K562 (cell line): ENCODE results near the gene DST.

Source experiments
- BCL6 ChIP-seq: fragments of 250-450 bp; sonication (Bioruptor Pico); IDR thresholded peaks from 2 replicates; pipeline ENCODE4 v1.4.0; 2020
- CBX2 ChIP-seq: fragments of 200-600 bp; sonication (generic); IDR thresholded peaks from one replicate; pipeline ENCODE4 v1.6.1; 2012; ENCODE audit warnings: mild to moderate bottlenecking, low read length, inconsistent platforms; ENCODE audit not compliant: insufficient read depth, poor library complexity, severe bottlenecking
- CTCF ChIP-seq, 3 experiments: IDR thresholded peaks in 2 of 3; conservative IDR thresholded peaks in 1 of 3; 2 replicates each; pipeline ENCODE4 v1.5.1; 2011 to 2012; ENCODE audit warnings: low read length in 3 of 3, mild to moderate bottlenecking in 3 of 3, control low read depth in 2 of 3, improper control_type of control experiment in 1 of 3, inconsistent platforms in 1 of 3, low read depth in 1 of 3, mixed read lengths in 1 of 3, moderate library complexity in 1 of 3; ENCODE audit not compliant: insufficient read depth in 2 of 3
- RBM15 ChIP-seq: fragments of 200-400 bp; formaldehyde crosslinking; IDR thresholded peaks from 2 replicates; pipeline ENCODE4 v1.6.1; 2018; ENCODE audit warnings: mild to moderate bottlenecking, low read length, moderate library complexity; ENCODE audit not compliant: insufficient read depth
- USF2 ChIP-seq: sonication (generic); formaldehyde crosslinking; IDR thresholded peaks from 2 replicates; pipeline ENCODE4 v1.5.0; 2020; ENCODE audit warnings: missing genetic modification reagents
- ZKSCAN1 ChIP-seq: fragments of 150-350 bp; IDR thresholded peaks from 2 replicates; pipeline ENCODE4 v1.6.1; 2016; ENCODE audit warnings: low read depth, low read length

GRCh38 chr6:56605435-56605834 lies 37.3 kb downstream of the DST start:
- TF ChIP-seq RBM15 (no peak), CTCF (IDR thresholded peaks at IDR 0.05 in 2 of 3, conservative IDR thresholded peaks at IDR 0.05 in 1 of 3; ENCODE audit: insufficient read depth in 2 of 3, low read depth in 1 of 3, low read length in 3 of 3) (no peak), ZKSCAN1 (no peak), BCL6 (no peak), CBX2 (no peak), USF2 (CRISPR knock-in tag) (no peak)
